ENCODE results near the gene DNAJB11.

DNA sequence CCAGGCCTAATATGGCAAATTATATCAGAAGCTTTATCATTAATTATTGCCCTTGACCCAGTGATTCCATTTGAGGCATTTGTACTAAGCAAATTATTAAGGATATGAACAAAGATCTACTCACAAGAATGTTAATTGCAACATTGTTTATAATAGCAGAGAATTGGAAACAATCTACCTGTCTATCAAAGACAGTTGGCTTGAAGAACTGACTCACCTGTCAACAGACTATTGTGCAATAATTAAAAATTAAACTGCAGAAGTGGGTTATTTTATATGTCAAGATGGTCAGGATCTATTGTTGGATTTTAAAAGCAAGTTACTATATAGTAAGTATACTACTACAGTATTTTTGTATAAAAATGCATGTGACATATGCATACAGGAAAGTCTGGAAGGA lies 63.0 kb downstream of the DNAJB11 start:
- TF ChIP-seq, protein P1, sequence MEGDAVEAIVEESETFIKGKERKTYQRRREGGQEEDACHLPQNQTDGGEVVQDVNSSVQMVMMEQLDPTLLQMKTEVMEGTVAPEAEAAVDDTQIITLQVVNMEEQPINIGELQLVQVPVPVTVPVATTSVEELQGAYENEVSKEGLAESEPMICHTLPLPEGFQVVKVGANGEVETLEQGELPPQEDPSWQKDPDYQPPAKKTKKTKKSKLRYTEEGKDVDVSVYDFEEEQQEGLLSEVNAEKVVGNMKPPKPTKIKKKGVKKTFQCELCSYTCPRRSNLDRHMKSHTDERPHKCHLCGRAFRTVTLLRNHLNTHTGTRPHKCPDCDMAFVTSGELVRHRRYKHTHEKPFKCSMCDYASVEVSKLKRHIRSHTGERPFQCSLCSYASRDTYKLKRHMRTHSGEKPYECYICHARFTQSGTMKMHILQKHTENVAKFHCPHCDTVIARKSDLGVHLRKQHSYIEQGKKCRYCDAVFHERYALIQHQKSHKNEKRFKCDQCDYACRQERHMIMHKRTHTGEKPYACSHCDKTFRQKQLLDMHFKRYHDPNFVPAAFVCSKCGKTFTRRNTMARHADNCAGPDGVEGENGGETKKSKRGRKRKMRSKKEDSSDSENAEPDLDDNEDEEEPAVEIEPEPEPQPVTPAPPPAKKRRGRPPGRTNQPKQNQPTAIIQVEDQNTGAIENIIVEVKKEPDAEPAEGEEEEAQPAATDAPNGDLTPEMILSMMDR (IDR thresholded peaks at IDR 0.05) = no peak
- no peak for TF ChIP-seq POLR2A (IDR thresholded peaks at IDR 0.05)
